ENCODE results near the gene SYPL1. TPM values are rescaled to one million over a fixed set of nuclear protein-coding genes. Genes with fewer than 3 reads are reported as not detected.

Gene SYPL1
- total RNA-seq, 1 experiment from 2014 or later, result 78.0 TPM

- TF ChIP-seq TCF7L2 (IDR thresholded peaks at IDR 0.05; ENCODE audit: borderline replicate concordance, extremely low read depth, insufficient read depth, insufficient read length) (no peak), POLR2AphosphoS5 (IDR thresholded peaks at IDR 0.05; ENCODE audit: low read depth, low read length) (no peak), FOSL1 (IDR thresholded peaks at IDR 0.05; ENCODE audit: low read depth) (no peak), REST (IDR thresholded peaks at IDR 0.05; ENCODE audit: low read depth) (no peak), EZH2phosphoT487 (IDR thresholded peaks at IDR 0.05; ENCODE audit: borderline replicate concordance) (no peak), EZH2 (IDR thresholded peaks at IDR 0.05) (no peak), ZFX (IDR thresholded peaks at IDR 0.05) (no peak)
- TF ChIP-seq, protein P1, sequence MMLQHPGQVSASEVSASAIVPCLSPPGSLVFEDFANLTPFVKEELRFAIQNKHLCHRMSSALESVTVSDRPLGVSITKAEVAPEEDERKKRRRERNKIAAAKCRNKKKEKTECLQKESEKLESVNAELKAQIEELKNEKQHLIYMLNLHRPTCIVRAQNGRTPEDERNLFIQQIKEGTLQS (IDR thresholded peaks at IDR 0.05), result no peak
- H2AFZ ChIP-seq (ENCODE audit: low read depth, low read length, poor library complexity, severe bottlenecking), result no peak overlapping the region
- no peaks in the 10 kb centered on the region for H3K9me2 ChIP-seq (ENCODE audit: insufficient read depth)
- H3K27me3 ChIP-seq (ENCODE audit: insufficient read depth, low read length), result no peaks in the 10 kb centered on the region
- H3K36me3 ChIP-seq (ENCODE audit: control insufficient read depth in 1 of 2, insufficient read depth in 2 of 2, low read length in 2 of 2), result no peaks in the 10 kb centered on the region
- H3K9me3 ChIP-seq (ENCODE audit: control insufficient read depth in 1 of 2, insufficient read depth in 1 of 2, low read depth in 1 of 2, low read length in 2 of 2), result no peaks in the 10 kb centered on the region
- H4K20me1 ChIP-seq (ENCODE audit: insufficient read depth), result no peaks in the 10 kb centered on the region
- ChIA-PET RAD21 (ENCODE audit: low non-redundant PET in 1 of 2, low total read pairs in 2 of 2, uncharacterized antibody in 2 of 2, unreplicated experiment in 2 of 2) (no interaction called here), POLR2A (no interaction called here), CTCF (no interaction called here)
- no peaks in the 10 kb centered on the region for H3K79me2 ChIP-seq (ENCODE audit: insufficient read depth, low read length)
- BruUV-seq (replicated peaks), result no TSS peak
- peaks cover 15 to 22% of the 10 kb centered on the region in 2 experiments for H3K4me1 ChIP-seq (ENCODE audit: control insufficient read depth in 1 of 2, insufficient read depth in 2 of 2, low read length in 2 of 2)
- intact Hi-C loops (cut with micrococcal nuclease), result no loop called here
- H3K4me3 ChIP-seq (replicated peaks in 1 of 2; ENCODE audit: low read depth in 1 of 2, low read length in 2 of 2), result no peak overlapping the region
- no peak overlapping the region for H3K27ac ChIP-seq (ENCODE audit: low read depth, low read length)
- DNase-seq (ENCODE audit: low read depth, low spot score) (no peak), ATAC-seq (no peak)
- no peak overlapping the region for H3K4me2 ChIP-seq (ENCODE audit: low read length)
- H3K9ac ChIP-seq (ENCODE audit: low read length), result no peak overlapping the region
These were observed 43.1 kb downstream of the SYPL1 start for GRCh38 chr7:106068986-106069385.

All from HCT116 (cell line).